T-helper 9 cell (primary cell): ENCODE measurements around the gene TRHDE.
"Not testable (repeated sequence)": the region's sequence is repeated elsewhere in the genome, so short reads cannot be mapped to it uniquely, and the experiment has no call there.

Experiments
- DNase-seq: peaks from one replicate; pipeline ENCODE4 v3.0.0-alpha.2; 2020

The TRHDE gene

DNA sequence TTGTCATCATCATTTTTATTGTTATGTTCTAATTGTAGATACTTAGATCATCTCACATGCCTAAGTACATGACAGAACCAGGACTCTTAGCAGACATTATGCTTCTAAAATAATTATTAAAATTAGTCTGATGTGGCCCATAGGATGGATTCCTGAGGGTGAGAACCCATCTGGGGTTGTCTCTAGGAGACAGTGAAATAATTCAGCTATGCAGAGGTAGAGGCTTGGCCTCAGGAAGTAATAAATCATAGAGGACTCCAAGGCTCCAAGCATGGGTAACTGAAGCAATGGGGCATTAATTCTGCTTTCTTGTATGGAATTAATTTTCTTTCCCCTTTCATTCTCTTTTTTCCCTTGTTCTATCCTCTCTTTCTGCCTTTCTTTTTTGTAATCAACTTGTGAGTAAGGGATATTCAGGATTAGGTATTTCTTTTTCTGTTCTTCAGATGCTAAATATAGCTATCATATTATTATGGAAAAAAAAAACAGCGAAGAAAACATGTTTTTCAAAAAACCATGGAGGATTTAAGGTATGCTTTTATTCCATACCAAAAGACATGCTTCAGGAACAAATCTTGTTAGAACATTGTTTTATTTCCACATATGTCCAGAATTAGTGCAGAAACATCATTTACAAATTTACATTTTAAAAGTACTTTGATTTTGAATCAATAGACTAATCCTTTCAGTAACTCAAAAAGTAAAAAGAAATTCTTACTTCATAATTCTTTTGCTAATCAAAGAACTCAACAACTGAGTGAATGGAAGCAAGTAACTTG, 263.2 kb downstream of the TRHDE start:
- DNase-seq: no peak

DNA sequence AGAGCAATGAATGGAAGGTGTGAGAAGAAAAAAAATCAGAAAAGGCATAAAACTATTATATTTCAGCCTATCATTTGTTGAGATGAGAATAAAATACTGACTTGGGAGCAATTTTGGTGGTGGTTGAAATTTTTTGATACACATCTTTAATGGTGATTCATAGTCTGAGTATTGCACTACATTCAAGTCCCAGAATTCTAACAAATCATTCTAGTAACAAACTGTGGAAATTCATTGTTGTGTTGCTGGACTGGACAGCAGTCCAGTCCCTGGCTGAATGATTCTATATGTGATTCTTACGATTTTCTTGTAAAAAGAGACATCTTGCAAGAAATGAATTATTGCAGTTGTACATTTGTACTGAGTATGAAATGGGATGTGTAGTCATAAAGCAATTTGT, 268.6 kb downstream of the TRHDE start:
- no peak for DNase-seq

DNA sequence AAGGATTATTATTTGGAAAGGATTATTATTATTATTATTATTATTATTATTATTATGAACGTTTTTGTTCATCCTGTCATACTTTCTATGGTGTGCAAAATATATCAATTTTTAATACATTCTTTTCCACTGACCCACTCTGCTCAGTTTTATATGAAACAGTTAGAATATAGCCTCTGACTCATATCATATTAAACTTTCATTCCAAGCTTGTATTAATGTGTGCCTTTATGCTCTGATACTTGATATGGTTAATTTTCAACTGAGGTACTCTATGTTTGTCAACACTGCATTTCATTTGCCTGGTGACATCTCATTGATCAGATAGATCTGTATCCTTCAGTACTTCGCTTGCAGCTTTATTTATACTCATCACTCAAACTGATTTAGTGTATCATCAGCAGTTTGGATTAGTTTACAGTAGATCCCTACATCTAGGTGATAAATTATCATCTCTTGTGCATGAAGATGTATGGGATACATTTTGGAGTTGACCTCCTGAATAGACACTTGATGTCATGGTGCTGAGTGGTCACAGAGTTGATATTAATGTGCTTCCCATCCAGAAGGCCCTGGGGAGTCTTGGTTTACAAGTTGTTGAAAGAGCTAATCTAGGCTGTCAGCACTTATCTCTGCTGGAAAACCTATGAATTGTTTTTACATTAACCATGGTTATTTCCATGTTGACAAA, 271.8 kb downstream of the TRHDE start:
- DNase-seq: no peak

DNA sequence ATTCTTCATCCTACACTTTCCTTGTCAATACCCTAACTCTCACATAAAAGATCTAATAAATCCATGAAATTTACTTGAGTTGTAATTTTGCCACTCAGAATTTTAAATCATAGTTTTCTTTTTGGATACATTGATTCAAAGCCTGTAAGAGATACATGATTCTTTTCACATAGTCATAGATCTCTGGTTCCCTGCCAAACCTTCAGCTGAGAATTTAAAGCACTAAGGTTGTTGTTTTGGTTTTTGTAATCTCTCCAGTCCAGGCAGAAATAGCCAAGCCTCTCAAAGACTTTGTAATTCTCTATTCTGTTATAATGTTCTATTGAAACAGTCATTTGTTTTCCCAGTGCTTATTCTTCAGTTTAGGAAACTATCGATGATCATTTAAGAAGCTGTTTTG, 273.9 kb downstream of the TRHDE start:
- no peak for DNase-seq

DNA sequence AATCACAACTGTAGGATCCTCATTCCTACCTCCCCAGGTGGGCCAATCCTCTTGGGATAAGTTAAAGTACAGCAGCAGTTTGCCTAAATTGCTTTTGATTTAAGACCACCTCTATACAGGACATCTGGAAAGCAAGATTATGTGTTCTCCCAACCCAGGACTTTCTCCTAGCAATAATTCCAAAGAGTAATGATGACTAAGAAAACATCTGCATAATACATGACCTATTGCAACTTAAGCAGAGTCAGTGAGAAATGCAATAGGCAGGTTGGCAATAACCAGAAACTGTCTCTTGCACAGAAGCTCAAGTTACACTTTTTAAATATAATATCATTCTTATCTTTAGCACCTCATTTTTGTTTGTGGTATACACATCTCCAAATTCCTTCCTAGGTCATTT, 275.4 kb downstream of the TRHDE start:
- no peak for DNase-seq

DNA sequence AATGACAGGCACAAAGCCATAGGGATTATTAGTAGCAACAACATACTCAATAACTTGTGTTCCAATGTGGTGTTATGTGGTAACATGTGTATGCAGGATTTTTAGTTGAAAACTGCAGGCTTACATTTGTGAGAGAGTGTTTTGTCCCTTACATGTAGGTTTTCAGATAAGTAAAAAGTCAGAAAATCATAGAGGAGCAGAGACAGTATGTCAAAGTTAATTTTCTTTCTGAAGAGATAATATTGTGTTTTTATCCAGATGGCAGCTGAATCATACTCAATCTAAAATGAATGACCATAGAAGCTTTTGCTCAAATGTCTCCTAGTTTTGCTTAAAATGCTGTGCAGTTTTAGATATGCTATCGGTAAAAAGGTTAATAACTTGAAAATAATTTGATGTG, 277.0 kb downstream of the TRHDE start:
- DNase-seq: no peak

DNA sequence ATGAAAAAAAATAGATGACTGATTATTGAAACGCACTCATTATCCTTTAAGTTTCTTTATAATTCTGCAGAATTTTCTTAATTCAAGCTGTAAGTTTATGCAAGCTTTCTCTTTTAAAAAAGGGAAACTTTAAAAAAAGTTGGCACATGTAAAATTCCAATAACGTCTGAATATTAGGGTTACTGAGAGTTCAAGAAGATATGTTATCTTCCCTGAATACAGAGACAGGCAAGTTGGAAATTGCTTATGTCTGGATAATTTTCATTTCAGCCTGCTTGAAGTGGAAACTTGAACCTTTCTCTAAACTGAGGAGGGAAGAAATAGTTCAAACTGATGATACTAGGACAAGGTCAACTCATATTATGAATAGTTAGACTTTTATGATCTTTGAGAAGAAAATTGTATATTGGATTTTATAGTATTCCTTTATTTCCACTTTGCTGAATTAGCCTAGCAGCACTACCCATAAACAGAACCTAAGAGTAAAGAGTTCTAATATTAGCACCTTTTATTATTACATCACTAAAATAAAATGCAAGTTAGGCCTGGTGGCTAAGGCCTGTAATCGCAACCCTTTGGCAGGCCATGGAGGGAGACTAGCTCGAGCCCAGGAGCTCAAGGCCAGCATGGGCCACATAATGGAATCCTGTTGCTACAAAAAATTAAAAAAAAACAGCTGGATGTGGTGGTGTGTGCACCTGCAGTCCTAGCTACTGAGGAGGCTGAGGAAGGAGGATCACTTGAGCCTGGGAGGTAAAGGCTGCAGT, 288.0 kb downstream of the TRHDE start:
- DNase-seq: no peak

DNA sequence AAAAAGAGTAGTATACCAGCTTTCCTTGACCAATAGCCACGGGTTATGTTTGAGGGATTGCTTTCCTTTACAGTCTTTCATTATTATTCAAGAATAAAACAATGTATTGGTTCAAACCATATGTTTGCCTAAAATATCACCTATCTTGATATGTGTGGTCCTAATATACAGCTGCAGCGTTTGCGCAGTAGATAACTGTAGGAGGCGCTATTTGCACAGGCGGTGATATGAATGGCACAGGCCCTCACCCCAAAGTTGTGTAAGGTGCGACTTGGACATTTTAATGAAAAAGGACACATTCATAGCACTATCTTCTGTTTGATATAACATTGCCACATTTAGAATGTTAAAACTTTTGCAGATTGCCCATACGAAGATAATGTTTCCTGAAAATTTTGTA, 298.4 kb downstream of the TRHDE start:
- DNase-seq: no peak

DNA sequence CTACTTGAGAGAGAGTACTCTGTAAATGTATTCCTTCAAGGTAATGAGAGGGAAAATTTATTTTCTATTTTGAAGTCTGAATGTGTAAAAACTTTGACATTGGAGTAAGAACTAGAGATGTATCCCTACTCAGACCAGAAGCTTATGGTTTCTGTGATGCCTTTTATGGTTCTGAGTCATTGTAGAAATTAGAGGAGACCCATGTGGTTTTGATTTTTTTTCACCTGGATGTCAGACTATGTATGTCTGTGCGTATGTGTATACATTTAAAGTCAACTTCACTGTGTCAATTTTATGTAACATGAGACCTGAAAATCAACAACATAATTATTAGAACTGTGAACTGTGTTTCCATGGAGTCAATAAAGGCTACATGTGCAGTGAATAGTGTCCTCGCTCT, 302.0 kb downstream of the TRHDE start:
- no peak for DNase-seq

DNA sequence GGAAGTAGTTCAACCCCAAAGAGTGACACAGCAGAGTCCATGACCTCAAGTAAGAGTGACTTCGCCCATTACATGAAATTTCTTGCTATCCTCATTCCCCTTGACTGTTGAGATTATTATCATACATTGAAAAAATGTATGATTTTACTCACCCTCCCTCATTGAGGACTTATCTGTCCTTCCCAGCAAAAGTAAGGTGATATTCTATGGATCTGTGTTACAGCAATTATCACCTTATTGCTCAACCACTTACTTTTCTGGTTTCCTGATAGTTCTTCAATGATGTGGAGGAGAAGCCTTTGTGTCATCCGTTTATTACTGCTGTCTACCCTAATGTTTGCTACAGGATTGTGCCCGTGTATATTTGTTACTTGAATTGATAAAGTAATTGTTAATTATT, 306.2 kb downstream of the TRHDE start:
- no peak for DNase-seq

DNA sequence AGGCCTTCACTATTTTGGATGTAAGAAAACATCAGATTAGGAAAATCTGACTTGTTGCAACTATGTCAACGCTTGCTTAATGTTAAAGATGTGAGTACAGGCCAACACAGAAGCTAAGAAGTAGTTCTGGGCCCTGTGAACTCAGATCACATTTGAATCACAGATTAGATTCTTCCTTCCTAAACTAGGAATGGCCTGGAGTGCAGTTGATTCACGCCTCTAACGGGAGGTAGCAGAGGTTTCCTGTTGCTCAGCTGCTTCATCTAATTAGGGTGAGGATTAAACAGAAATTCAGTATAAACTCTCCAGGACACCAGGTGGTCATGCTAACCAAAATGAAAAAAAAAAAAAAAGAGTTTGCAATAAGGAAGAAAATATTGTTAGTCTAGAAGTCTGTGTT, 314.3 kb downstream of the TRHDE start:
- no peak for DNase-seq

DNA sequence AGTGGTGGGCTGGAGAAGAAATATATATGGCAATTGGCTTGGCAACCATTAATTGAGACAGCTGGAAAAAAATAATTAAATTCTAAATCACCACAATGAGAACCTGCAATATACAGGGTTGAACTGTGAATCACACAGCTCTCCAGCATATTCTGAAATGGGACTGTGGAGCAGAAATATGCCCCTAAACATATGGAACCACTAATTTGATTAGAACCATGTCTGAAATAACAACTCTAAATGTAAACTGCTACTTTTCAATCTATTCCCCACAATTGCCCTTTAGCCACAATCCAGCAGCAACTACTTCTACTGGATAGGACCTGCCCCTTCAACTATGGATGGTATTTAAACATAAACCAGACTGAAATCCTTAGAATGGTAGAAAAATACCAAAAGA, 330.4 kb downstream of the TRHDE start:
- DNase-seq: no peak

DNA sequence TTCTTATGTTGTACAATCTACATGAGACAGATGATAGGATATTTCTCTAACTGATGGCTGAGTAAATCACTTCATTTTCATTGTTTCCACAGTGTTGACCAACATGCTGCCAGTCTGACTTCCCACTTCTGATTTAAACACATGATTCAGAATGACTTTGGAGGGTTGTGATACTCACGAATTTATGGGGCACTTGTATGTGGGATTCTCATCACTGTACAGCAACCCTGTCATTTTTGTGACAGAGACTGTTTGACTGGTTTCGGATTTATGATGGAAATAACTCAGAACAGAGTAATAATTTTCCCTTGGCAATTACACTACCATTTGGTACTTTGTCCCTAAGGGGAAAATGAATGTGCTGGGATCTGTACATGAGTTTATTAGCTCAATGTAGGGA, 333.8 kb downstream of the TRHDE start:
- DNase-seq: no peak

DNA sequence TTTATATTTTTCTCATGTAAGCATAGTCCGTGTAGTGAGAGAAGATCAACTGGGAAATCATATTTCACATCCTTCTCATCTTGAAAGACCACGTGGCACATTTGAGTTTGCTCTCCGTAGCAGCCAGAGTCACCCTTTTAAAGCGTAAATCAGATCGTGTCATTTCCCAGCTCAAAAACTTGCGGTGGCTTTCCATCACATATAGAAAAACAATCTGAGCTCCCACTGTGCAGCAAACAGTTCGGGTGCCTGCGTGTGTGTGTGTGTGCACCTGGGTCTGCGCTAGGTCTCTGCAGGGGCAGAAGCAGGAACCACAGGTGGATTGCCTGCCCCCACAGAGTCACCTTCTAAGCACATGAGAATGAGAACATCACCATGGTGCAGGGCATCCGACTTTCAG, 338.2 kb downstream of the TRHDE start:
- no peak for DNase-seq

DNA sequence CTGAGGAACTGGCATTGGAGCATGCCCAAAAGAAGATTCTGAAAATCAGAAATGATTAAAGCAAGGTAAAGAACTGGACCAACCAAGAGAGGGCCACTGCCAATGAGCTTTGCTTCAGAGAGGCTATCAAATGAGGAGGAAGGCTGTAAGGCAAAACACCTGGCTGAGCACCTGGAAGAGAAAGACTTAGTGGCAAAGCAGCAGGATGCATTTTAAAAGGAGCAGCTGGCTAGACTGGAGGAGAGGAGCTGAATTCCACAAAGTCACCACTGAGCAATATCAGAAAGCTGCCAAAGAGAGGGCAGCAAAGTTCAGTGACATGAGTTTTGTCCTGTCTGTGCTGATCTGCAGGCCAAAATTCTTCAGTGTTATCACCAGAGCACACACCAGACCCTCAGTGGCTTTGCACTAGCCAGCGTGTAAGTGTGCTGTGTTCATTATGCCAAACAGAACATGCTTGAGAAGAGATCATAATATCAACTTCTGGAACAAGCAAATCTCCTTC, 338.7 kb downstream of the TRHDE start:
- DNase-seq: no peak

DNA sequence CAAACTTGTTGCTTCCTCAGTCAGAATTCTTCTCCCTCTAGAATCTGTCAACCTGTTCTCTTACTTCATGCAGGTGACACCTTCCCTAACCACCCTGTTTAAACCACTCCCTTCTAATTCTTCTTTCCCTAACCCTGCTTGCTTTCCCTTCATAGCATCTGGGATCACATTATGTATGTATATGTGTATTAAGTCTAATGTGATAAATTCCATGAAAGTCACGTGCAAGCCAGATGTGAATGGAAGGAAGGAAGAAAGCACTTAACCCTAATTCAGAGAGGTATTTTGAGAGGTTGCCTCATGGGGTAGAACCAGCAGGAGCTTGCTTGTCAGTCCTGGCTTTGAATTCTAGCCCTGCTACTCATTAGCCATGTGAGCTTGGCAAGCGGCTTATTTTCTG, 340.0 kb downstream of the TRHDE start:
- DNase-seq: no peak

DNA sequence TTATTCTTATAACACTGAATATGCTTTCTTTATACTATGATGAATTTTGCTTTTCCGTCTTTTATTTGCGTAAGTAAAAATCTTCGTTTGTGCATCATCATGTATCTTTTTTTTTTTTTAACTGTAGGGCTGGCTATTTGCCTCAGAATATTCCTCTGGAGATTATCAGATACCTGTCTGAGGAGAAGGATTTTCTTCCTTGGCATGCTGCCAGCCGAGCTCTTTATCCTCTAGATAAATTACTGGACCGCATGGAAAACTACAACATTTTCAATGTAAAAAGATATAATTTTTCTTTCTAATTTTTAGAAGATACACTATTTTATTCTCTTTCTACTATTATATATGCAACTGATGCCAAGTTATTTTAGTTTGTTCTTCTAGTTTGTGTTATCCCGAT, 346.6 kb downstream of the TRHDE start:
- no peak for DNase-seq

DNA sequence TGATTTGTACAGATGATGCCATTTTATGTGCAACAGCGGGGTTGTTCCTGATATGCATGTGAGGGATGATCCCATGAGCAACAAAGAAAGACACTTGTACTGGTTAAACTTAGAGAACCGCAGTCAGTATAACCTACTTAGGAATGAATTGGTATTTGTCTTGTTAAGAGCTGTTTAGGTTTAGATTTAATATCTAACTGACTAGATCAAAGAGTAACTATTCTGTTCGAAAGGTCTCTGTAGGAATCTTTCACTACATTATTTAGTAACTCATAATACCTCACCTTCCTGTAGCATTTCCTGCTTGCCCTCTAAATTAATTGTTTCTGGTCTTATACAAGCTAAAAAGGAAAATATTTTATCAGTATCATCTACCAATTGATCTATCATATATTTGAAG, 350.4 kb downstream of the TRHDE start:
- DNase-seq: no peak

DNA sequence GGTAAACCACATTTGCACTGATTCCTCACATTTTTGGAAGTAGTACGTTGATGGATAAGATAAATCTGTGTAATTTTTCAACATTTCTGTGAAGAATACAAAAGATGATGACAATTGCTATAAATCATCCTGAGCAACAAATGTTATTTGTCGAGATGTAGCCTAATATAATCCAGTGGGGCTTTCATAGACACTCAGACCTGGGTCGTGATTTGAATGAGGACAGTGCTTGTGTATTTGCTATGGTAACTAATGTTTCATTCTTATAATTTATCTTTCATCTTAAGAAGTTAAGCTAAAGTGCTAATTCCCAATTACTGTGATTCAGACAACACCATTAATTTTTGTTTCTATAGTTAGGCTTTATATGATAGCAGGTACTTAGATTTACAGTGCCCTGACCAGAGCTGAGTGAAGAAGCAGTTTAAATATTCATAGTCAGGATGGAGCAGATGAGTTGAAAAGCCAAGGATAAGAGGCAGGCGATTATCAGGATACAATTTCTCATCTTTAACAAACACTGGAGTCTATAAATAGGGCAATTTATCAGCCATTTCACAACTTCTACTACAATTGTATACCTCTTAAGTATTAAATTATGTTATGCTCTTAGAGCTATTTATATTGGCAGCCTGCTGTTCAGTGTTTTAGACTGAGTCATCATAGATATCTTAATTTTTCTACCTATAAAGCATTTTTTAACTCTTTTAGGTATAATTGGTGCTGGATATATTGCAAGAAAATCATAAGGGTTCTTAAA, 359.9 kb downstream of the TRHDE start:
- no peak for DNase-seq

DNA sequence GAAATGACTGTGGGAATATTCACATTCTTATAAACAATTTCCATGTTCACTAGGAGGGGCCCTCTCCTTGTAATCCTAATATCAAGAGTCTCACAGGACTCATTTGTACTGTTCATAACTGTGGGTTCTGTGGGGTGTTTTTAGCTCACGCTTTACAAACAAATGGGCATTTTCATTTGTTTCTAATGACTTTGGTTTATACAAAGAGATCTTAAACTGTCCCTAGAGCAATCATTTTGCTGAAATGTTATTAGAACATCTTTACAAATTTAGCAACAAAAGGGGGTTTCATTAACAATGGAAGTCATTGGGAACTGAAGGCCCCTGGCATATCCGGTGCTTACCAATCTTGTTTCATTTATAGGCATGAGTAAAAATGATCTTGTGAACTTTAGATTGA, 370.5 kb downstream of the TRHDE start:
- DNase-seq: no peak

DNA sequence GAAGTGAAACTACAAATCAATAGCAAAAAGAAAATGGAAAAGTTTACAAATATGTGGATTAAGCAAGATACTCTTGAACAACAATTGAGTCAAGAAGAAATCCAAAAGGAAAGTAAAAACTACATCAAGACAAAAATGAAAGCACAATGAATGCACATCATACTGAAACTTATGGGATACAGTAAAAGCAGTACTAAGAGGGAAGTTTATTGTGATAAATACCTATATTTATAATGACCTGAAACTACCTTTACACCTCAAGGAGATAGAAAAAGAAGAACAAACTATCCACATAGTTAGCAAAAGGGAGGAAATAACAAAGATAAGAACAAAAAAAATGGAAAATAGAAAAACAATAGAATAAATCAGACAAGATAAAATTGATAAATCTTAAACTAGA, 375.0 kb downstream of the TRHDE start:
- no peak for DNase-seq

DNA sequence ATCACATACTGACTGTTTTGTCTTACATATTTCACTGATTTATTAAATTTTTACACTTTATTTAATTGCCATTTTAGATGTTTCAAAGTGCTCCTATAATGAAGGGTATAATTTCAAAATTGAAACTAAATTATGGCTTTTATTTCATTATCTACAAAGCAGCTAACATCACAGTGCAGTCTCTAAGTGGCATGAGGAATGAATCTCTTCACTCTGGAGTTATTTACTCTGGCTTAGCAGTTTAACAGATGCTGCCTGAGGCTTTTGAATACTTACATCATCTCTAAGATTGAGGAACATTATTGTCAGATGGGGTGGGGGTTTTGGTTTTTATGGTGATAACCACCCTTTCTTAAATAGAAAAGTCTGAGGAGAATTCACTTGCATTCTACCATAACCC, 386.4 kb downstream of the TRHDE start:
- DNase-seq: no peak

DNA sequence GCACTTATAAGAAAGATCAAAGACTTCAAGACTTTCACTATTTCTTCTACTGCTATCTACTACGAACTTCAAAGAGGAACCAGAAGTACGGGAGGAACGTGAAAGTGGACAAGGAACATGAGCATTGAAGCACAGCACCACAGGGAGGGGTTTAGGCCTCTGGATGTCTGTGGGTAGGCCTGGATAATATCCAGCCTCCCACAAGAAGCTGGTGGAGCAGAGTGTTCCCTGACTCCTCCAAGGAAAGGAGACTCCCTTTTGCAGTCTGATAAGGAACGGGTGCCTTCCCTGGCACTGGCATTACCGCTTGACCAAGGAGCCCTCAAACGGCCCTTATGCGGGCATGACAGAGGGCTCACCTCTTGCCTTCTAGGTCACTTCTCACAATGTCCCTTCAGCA, 388.0 kb downstream of the TRHDE start:
- DNase-seq: not testable (repeated sequence)
